ENCODE measurements around the gene PRKN. TPM values are rescaled to one million over a fixed set of nuclear protein-coding genes. Genes with fewer than 3 reads are reported as not detected.

The PRKN gene
- total and polyA plus RNA-seq, 2 experiments from 2014 or later = 0.10 to 0.84 TPM

DNA sequence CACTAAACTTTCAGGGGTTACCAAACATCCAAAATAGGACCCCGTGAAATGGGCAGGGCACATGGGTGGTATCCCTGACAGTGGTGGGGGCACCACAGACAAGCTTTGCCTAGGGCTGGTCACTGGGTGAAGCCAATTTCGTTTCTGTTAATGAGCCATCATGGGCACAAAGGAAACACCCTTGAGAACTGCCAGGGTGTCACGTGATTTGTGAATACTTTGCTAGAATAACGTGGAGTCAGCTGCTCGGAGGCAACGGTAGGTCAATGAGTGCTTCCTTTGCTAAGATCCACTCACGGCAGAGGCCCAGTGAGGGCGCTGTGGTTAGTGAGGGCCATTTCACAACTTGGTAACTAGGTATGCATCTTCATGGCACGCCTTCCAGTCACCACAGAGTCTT is 1366.0 kb downstream of the PRKN start:
- Histone ChIP-seq H3K9me2 (ENCODE audit: insufficient read depth) (no peaks in the 10 kb centered on the region), H4K20me1 (replicated peaks; ENCODE audit: insufficient read depth) (no peaks in the 10 kb centered on the region), H3K4me1 (ENCODE audit: insufficient read depth) (no peaks in the 10 kb centered on the region), H3K4me2 (no peak overlapping the region), H3K79me2 (replicated peaks; ENCODE audit: insufficient read depth) (no peaks in the 10 kb centered on the region), H3K27me3 (ENCODE audit: insufficient read depth) (no peaks in the 10 kb centered on the region), H3K4me3 (no peak overlapping the region), H3K36me3 (ENCODE audit: insufficient read depth) (no peaks in the 10 kb centered on the region), H3K27ac (ENCODE audit: low read depth) (no peak overlapping the region), H2AFZ (no peak overlapping the region), H3F3A (replicated peaks; ENCODE audit: low read depth) (no peaks in the 10 kb centered on the region)
- Mint-ChIP-seq H3K9me3 (peaks cover 21% of the 10 kb centered on the region), H3K27me3 (ENCODE audit: insufficient read depth, low read depth, poor library complexity) (no peaks in the 10 kb centered on the region), H3K27ac (no peak overlapping the region), H3K4me3 (no peak overlapping the region), H3K4me1 (peaks cover 3% of the 10 kb centered on the region), H3K36me3 (ENCODE audit: low read depth) (peaks cover 10% of the 10 kb centered on the region)
- no peak for DNase-seq (ENCODE audit: low spot score)
- no peak for ATAC-seq
- TF ChIP-seq, protein P1, sequence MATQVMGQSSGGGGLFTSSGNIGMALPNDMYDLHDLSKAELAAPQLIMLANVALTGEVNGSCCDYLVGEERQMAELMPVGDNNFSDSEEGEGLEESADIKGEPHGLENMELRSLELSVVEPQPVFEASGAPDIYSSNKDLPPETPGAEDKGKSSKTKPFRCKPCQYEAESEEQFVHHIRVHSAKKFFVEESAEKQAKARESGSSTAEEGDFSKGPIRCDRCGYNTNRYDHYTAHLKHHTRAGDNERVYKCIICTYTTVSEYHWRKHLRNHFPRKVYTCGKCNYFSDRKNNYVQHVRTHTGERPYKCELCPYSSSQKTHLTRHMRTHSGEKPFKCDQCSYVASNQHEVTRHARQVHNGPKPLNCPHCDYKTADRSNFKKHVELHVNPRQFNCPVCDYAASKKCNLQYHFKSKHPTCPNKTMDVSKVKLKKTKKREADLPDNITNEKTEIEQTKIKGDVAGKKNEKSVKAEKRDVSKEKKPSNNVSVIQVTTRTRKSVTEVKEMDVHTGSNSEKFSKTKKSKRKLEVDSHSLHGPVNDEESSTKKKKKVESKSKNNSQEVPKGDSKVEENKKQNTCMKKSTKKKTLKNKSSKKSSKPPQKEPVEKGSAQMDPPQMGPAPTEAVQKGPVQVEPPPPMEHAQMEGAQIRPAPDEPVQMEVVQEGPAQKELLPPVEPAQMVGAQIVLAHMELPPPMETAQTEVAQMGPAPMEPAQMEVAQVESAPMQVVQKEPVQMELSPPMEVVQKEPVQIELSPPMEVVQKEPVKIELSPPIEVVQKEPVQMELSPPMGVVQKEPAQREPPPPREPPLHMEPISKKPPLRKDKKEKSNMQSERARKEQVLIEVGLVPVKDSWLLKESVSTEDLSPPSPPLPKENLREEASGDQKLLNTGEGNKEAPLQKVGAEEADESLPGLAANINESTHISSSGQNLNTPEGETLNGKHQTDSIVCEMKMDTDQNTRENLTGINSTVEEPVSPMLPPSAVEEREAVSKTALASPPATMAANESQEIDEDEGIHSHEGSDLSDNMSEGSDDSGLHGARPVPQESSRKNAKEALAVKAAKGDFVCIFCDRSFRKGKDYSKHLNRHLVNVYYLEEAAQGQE (IDR thresholded peaks at IDR 0.05; ENCODE audit: unreplicated experiment) = no peak
- TF ChIP-seq STAT1 (IDR thresholded peaks at IDR 0.05; ENCODE audit: unreplicated experiment) = no peak
- no peak for TF ChIP-seq NANOG (IDR thresholded peaks at IDR 0.05; ENCODE audit: borderline replicate concordance)
- TF ChIP-seq, protein P2, sequence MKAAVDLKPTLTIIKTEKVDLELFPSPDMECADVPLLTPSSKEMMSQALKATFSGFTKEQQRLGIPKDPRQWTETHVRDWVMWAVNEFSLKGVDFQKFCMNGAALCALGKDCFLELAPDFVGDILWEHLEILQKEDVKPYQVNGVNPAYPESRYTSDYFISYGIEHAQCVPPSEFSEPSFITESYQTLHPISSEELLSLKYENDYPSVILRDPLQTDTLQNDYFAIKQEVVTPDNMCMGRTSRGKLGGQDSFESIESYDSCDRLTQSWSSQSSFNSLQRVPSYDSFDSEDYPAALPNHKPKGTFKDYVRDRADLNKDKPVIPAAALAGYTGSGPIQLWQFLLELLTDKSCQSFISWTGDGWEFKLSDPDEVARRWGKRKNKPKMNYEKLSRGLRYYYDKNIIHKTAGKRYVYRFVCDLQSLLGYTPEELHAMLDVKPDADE (IDR thresholded peaks at IDR 0.05) = no peak
- TF ChIP-seq, protein P3, sequence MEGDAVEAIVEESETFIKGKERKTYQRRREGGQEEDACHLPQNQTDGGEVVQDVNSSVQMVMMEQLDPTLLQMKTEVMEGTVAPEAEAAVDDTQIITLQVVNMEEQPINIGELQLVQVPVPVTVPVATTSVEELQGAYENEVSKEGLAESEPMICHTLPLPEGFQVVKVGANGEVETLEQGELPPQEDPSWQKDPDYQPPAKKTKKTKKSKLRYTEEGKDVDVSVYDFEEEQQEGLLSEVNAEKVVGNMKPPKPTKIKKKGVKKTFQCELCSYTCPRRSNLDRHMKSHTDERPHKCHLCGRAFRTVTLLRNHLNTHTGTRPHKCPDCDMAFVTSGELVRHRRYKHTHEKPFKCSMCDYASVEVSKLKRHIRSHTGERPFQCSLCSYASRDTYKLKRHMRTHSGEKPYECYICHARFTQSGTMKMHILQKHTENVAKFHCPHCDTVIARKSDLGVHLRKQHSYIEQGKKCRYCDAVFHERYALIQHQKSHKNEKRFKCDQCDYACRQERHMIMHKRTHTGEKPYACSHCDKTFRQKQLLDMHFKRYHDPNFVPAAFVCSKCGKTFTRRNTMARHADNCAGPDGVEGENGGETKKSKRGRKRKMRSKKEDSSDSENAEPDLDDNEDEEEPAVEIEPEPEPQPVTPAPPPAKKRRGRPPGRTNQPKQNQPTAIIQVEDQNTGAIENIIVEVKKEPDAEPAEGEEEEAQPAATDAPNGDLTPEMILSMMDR (conservative IDR thresholded peaks at IDR 0.05; ENCODE audit: low read depth in 2 of 2) = peak in 1 of 2 experiments; percentile 27; a peak in 1 of 4 replicates

DNA sequence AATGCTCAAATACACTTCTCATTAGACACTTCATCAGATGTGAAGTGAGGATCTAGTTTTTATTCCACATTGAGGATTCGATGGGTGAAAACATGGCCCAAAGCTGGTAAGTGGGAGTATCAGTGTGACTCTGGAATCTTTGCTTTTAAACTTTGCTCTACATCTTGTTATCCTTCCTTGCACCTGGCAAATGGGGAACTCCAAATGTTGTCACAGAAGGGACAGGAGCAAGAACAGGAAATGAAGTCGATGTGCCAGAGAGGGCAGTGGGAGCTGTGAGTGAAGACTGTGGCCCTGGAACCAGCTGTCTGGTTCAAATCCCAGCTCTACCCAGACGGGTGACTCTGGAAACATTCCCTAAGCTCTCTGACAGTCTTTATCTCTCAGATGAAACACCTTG is 1367.0 kb downstream of the PRKN start:
- no peak overlapping the region for H3K4me2 ChIP-seq
- no peaks in the 10 kb centered on the region for H3K4me1 ChIP-seq (ENCODE audit: insufficient read depth)
- H3K27me3 Mint-ChIP-seq (ENCODE audit: insufficient read depth, low read depth, poor library complexity) = no peaks in the 10 kb centered on the region
- no peaks in the 10 kb centered on the region for H3K9me2 ChIP-seq (ENCODE audit: insufficient read depth)
- H3K4me1 Mint-ChIP-seq = peaks cover 10% of the 10 kb centered on the region
- no peak overlapping the region for H3K27ac ChIP-seq (ENCODE audit: low read depth)
- no peaks in the 10 kb centered on the region for H3K36me3 ChIP-seq (ENCODE audit: insufficient read depth)
- H3K4me3 Mint-ChIP-seq = no peak overlapping the region
- DNase-seq (ENCODE audit: low spot score) (no peak), ATAC-seq (no peak)
- no peaks in the 10 kb centered on the region for H3K27me3 ChIP-seq (ENCODE audit: insufficient read depth)
- H3K79me2 ChIP-seq (replicated peaks; ENCODE audit: insufficient read depth) = no peaks in the 10 kb centered on the region
- TF ChIP-seq ZNF114 (CRISPR knock-in tag; IDR thresholded peaks at IDR 0.05) = no peak
- no peak for TF ChIP-seq ZNF331 (CRISPR knock-in tag; IDR thresholded peaks at IDR 0.05; ENCODE audit: low read depth)
- TF ChIP-seq STAT1 (IDR thresholded peaks at IDR 0.05; ENCODE audit: unreplicated experiment) = no peak
- TF ChIP-seq, protein P2 (IDR thresholded peaks at IDR 0.05) = no peak
- TF ChIP-seq NANOG (IDR thresholded peaks at IDR 0.05; ENCODE audit: borderline replicate concordance) = no peak
- TF ChIP-seq EZH2 (IDR thresholded peaks at IDR 0.05; ENCODE audit: low read depth, unreplicated experiment) = no peak
- no peak overlapping the region for H3K27ac Mint-ChIP-seq
- peaks cover 21% of the 10 kb centered on the region for H3K9me3 Mint-ChIP-seq
- no peak overlapping the region for H2AFZ ChIP-seq
- no peaks in the 10 kb centered on the region for H4K20me1 ChIP-seq (replicated peaks; ENCODE audit: insufficient read depth)
- H3K4me3 ChIP-seq = no peak overlapping the region
- H3F3A ChIP-seq (replicated peaks; ENCODE audit: low read depth) = no peaks in the 10 kb centered on the region
- peaks cover 10% of the 10 kb centered on the region for H3K36me3 Mint-ChIP-seq (ENCODE audit: low read depth)

Data from GM23338 (cell line).